Gastroesophageal sphincter (tissue), 4 donors: ENCODE data around the gene FBXO30. TPM values are rescaled to one million over a fixed set of nuclear protein-coding genes. Genes with fewer than 3 reads are reported as not detected.
A peak's percentile ranks its signal among the peaks of the same experiment; 100 is the strongest.

Experiments used
- ATAC-seq: fragments of 150-250 bp; one replicate; pipeline ENCODE4 v1.9.1; 2016; ENCODE audit warnings: mild to moderate bottlenecking, moderate library complexity
- H3K27ac ChIP-seq, 4 donors: fragments of 200-600 bp; sonication (generic) in 3 of 4; 1 replicate in 3 of 4; 2 replicates in 1 of 4; pipeline ENCODE4 v1.5.1; 2016 to 2019
- H3K27me3 ChIP-seq: fragments of 200-600 bp; sonication (generic); one replicate; pipeline ENCODE4 v1.5.1; 2019
- H3K36me3 ChIP-seq, 2 donors: fragments of 200-600 bp; sonication (generic); one replicate each; pipeline ENCODE4 v1.5.1; 2019; ENCODE audit warnings: control low read depth in 1 of 2
- H3K4me1 ChIP-seq, 3 donors: fragments of 200-600 bp; sonication (generic); 1 replicate in 2 of 3; 2 replicates in 1 of 3; pipeline ENCODE4 v1.5.1; 2016 to 2019; ENCODE audit warnings: control low read depth in 2 of 3
- H3K4me3 ChIP-seq, 2 donors: fragments of 200-600 bp; sonication (generic); one replicate each; pipeline ENCODE4 v1.5.1; 2019; ENCODE audit warnings: mild to moderate bottlenecking in 1 of 2, moderate library complexity in 1 of 2
- H3K9me3 ChIP-seq, 3 donors: fragments of 200-600 bp; sonication (generic); one replicate each; pipeline ENCODE4 v1.5.1; 2017 to 2019; ENCODE audit warnings: control low read depth in 2 of 3
- CTCF ChIP-seq, 4 experiments: fragments of 200-600 bp in 2 of 4; fragments of 450-650 bp in 2 of 4; sonication (generic) in 1 of 4; IDR thresholded peaks; one replicate each; pipeline ENCODE4 v1.5.1; 2017 to 2019; ENCODE audit warnings: antibody characterized with exemption in 4 of 4, mild to moderate bottlenecking in 2 of 4, moderate library complexity in 2 of 4
- EP300 ChIP-seq: sonication (generic); formaldehyde crosslinking; IDR thresholded peaks from one replicate; pipeline ENCODE4 v1.6.1; 2017; ENCODE audit warnings: antibody characterized with exemption, mild to moderate bottlenecking
- POLR2A ChIP-seq, 2 donors: fragments of 450-650 bp; IDR thresholded peaks; one replicate each; pipeline ENCODE4 v1.6.1; 2017; ENCODE audit warnings: antibody characterized with exemption in 2 of 2, mild to moderate bottlenecking in 2 of 2, moderate library complexity in 1 of 2
- POLR2AphosphoS5 ChIP-seq: sonication (generic); formaldehyde crosslinking; IDR thresholded peaks from one replicate; pipeline ENCODE4 v1.6.1; 2017; ENCODE audit warnings: antibody characterized with exemption
- WGBS, 2 donors: methylation state at CpG; one replicate each; pipeline ENCODE4 v1.1.5; 2018; ENCODE audit warnings: low coverage in 1 of 2; 5-methylcytosine and 5-hydroxymethylcytosine counted together
- total RNA-seq, 4 donors: library from RNA; depleted of rRNA; stranded (reverse); fragments of >200 nt; gene quantifications; one replicate each; pipeline ENCODE4 v1.1.0, GENCODE V29; 2016

The FBXO30 gene
- total RNA-seq, 4 donors from 2014 or later = 47.7 to 102 (median 63.1) TPM

- peak; percentile 78 for ATAC-seq
- H3K36me3 ChIP-seq = no peaks in the 10 kb centered on the region
- peak overlapping the region; percentile 77 to 96 (median 84) for H3K27ac ChIP-seq
- no peak overlapping the region for H3K4me3 ChIP-seq
- no peak for TF ChIP-seq EP300
- peak; percentile 68 for TF ChIP-seq POLR2AphosphoS5
- H3K27me3 ChIP-seq = no peaks in the 10 kb centered on the region
- H3K9me3 ChIP-seq = no peaks in the 10 kb centered on the region
- H3K4me1 ChIP-seq = peaks cover 3 to 40% (median 24%) of the 10 kb centered on the region in 3 donors
- WGBS, 2 donors = 23 to 42% methylated on average over 2 to 3 of the region's 3 CpGs
Observed at GRCh38 chr6:145842693-145843546, 28.3 kb upstream of the FBXO30 start.

- WGBS, 2 donors = 93% methylated on average over 2 of the region's 2 CpGs; no CpG with 5 or more reads in 1 of the 2 donors
- no peaks in the 10 kb centered on the region for H3K36me3 ChIP-seq
- H3K9me3 ChIP-seq = no peaks in the 10 kb centered on the region
- peaks cover 3 to 40% (median 24%) of the 10 kb centered on the region in 3 donors for H3K4me1 ChIP-seq
- TF ChIP-seq POLR2AphosphoS5 (no peak), POLR2A (IDR thresholded peaks at IDR 0.05) (no peak), EP300 (no peak), CTCF (IDR thresholded peaks at IDR 0.05) (no peak)
- H3K27me3 ChIP-seq = no peaks in the 10 kb centered on the region
- no peak for ATAC-seq
- peak overlapping the region; percentile 77 to 96 (median 84) for H3K27ac ChIP-seq
- no peak overlapping the region for H3K4me3 ChIP-seq
Observed at GRCh38 chr6:145841668-145842067, 27.1 kb upstream of the FBXO30 start.

- Histone ChIP-seq H3K4me3 (no peak overlapping the region), H3K9me3 (no peaks in the 10 kb centered on the region), H3K4me1 (peaks cover 3 to 33% (median 24%) of the 10 kb centered on the region in 3 donors), H3K27me3 (no peaks in the 10 kb centered on the region), H3K36me3 (no peaks in the 10 kb centered on the region), H3K27ac (peak overlapping the region in 2 of 4 donors; percentile 3 to 11)
- ATAC-seq = no peak
- TF ChIP-seq POLR2AphosphoS5 (no peak), CTCF (IDR thresholded peaks at IDR 0.05) (no peak), EP300 (no peak), POLR2A (IDR thresholded peaks at IDR 0.05) (no peak)
Observed at GRCh38 chr6:145839653-145840052, 25.1 kb upstream of the FBXO30 start.

GRCh38 chr6:145838305-145838704 is 23.7 kb upstream of the FBXO30 start:
- H3K27ac ChIP-seq = peak overlapping the region in 2 of 4 donors; percentile 3
- H3K9me3 ChIP-seq = no peaks in the 10 kb centered on the region
- no peak for ATAC-seq
- TF ChIP-seq CTCF (IDR thresholded peaks at IDR 0.05) = no peak
- no peak for TF ChIP-seq POLR2AphosphoS5
- TF ChIP-seq POLR2A (IDR thresholded peaks at IDR 0.05) = no peak
- TF ChIP-seq EP300 = no peak
- no peaks in the 10 kb centered on the region for H3K27me3 ChIP-seq
- H3K4me3 ChIP-seq = no peak overlapping the region
- 81 to 90% methylated on average over 1 of the region's 1 CpG for WGBS, 2 donors
- H3K4me1 ChIP-seq = peaks cover 2 to 25% (median 20%) of the 10 kb centered on the region in 3 donors
- no peaks in the 10 kb centered on the region for H3K36me3 ChIP-seq

- Histone ChIP-seq H3K27me3 (no peaks in the 10 kb centered on the region), H3K36me3 (no peaks in the 10 kb centered on the region), H3K4me3 (no peak overlapping the region), H3K27ac (no peak overlapping the region), H3K4me1 (peaks cover 0 to 22% (median 9%) of the 10 kb centered on the region in 3 donors), H3K9me3 (no peaks in the 10 kb centered on the region)
- no peak for ATAC-seq
- TF ChIP-seq CTCF (IDR thresholded peaks at IDR 0.05) (no peak), EP300 (no peak), POLR2A (IDR thresholded peaks at IDR 0.05) (no peak), POLR2AphosphoS5 (no peak)
- WGBS, 2 donors = 86 to 100% methylated on average over 1 of the region's 1 CpG
Observed at GRCh38 chr6:145836772-145837171, 22.2 kb upstream of the FBXO30 start.
